GM21619 (cell line): ENCODE measurements around the gene ZNF774.
"Not testable (repeated sequence)": the region's sequence is repeated elsewhere in the genome, so short reads cannot be mapped to it uniquely, and the experiment has no call there.

Experiments
- ATAC-seq: cut with Tn5 transposase; IDR thresholded peaks from one replicate; pipeline ENCODE4 v1.9.1; 2021; ENCODE audit not compliant: unreplicated experiment

The ZNF774 gene

GRCh38 chr15:90388462-90389380, 36.6 kb downstream of the ZNF774 start:
- ATAC-seq: peak; percentile 40

GRCh38 chr15:90389513-90389912, 37.4 kb downstream of the ZNF774 start:
- no peak for ATAC-seq

- no peak for ATAC-seq
Observed at GRCh38 chr15:90393040-90393439, 41.0 kb downstream of the ZNF774 start.

GRCh38 chr15:90394074-90394473, 42.0 kb downstream of the ZNF774 start:
- ATAC-seq: no peak

GRCh38 chr15:90394748-90395442, 42.8 kb downstream of the ZNF774 start:
- no peak for ATAC-seq

GRCh38 chr15:90396321-90396720, 44.2 kb downstream of the ZNF774 start:
- ATAC-seq: no peak

GRCh38 chr15:90400005-90400758, 48.1 kb downstream of the ZNF774 start:
- ATAC-seq: no peak

- ATAC-seq: peak; percentile 100
Observed at GRCh38 chr15:90400759-90401314, 48.8 kb downstream of the ZNF774 start.

- ATAC-seq: no peak
Observed at GRCh38 chr15:90401495-90401894, 49.4 kb downstream of the ZNF774 start.

- no peak for ATAC-seq
Observed at GRCh38 chr15:90402223-90402622, 50.1 kb downstream of the ZNF774 start.

- no peak for ATAC-seq
Observed at GRCh38 chr15:90402767-90403166, 50.7 kb downstream of the ZNF774 start.

GRCh38 chr15:90405055-90405607, 53.0 kb downstream of the ZNF774 start:
- no peak for ATAC-seq

GRCh38 chr15:90407336-90407735, 55.3 kb downstream of the ZNF774 start:
- ATAC-seq: no peak

GRCh38 chr15:90407871-90408317, 55.8 kb downstream of the ZNF774 start:
- no peak for ATAC-seq

GRCh38 chr15:90408657-90409056, 56.6 kb downstream of the ZNF774 start:
- no peak for ATAC-seq

- ATAC-seq: not testable (repeated sequence)
Observed at GRCh38 chr15:90409587-90409986, 57.5 kb downstream of the ZNF774 start.

- ATAC-seq: not testable (repeated sequence)
Observed at GRCh38 chr15:90410316-90410715, 58.2 kb downstream of the ZNF774 start.

- ATAC-seq: no peak
Observed at GRCh38 chr15:90411176-90411575, 59.1 kb downstream of the ZNF774 start.
